OCI-LY7 (cell line): ENCODE results near the gene UGT1A3.

ENCODE experiments used
- EZH2phosphoT487 ChIP-seq: fragments of 200-600 bp; sonication (generic); IDR thresholded peaks from 2 replicates; pipeline ENCODE4 v1.6.1; 2018; ENCODE audit warnings: low read depth, borderline replicate concordance, mild to moderate bottlenecking, mixed run types, antibody characterized with exemption, low read length, moderate library complexity, mixed read lengths
- TF ChIP-seq, protein P1 (sequence below): fragments of 200-600 bp; sonication (generic); conservative IDR thresholded peaks from 2 replicates; pipeline ENCODE4 v1.5.1; 2014; ENCODE audit warnings: mild to moderate bottlenecking, antibody characterized with exemption, low read length, moderate library complexity, mixed read lengths

DNA sequence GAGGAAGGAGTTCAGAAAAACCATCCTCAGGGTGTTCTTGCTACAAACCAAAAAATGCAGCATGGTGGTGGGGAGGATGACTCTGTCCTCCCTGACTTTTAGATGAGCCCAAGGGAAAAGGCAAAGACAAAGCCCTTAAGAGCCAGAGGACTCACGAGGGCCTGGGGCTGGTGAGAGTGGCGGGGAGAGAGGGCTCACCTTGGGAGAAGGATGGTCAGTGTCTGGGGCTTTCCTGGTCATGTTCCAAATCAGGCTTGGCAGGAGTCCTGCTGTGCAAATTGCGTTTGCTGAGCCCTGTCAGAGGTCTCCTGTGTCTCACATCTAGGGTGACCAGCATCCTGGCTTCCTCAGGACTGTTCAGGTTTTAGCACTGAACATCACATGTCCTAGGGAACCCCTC, 35.9 kb downstream of the UGT1A3 start:
- TF ChIP-seq, protein P1, sequence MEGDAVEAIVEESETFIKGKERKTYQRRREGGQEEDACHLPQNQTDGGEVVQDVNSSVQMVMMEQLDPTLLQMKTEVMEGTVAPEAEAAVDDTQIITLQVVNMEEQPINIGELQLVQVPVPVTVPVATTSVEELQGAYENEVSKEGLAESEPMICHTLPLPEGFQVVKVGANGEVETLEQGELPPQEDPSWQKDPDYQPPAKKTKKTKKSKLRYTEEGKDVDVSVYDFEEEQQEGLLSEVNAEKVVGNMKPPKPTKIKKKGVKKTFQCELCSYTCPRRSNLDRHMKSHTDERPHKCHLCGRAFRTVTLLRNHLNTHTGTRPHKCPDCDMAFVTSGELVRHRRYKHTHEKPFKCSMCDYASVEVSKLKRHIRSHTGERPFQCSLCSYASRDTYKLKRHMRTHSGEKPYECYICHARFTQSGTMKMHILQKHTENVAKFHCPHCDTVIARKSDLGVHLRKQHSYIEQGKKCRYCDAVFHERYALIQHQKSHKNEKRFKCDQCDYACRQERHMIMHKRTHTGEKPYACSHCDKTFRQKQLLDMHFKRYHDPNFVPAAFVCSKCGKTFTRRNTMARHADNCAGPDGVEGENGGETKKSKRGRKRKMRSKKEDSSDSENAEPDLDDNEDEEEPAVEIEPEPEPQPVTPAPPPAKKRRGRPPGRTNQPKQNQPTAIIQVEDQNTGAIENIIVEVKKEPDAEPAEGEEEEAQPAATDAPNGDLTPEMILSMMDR, result no peak
- no peak for TF ChIP-seq EZH2phosphoT487
